ENCODE measurements around the gene HDAC4. TPM values are rescaled to one million over a fixed set of nuclear protein-coding genes. Genes with fewer than 3 reads are reported as not detected.

Gene HDAC4
- total RNA-seq, 2 donors from 2014 or later, result 49.8 to 71.7 TPM

DNA sequence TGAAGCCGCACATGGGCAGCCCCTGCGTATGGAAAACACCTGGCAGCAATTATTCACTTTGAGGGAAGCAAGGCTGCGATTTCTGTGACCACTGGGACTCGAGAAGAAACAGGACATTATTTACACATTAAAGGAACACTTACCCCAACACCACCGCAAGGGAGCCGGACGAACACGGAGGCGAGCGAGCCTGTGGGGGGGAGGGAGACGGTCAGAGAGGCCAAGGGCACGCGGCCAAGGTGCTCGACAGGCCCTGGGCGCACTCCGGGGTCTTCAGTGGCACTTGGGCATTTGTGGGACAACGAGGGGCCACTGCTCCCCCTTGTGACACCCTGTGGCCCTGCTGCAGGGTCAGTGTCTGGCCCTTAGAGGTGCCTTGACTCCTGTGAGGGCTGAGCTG is 306.0 kb downstream of the HDAC4 start:
- no peaks in the 10 kb centered on the region for H3K36me3 Mint-ChIP-seq (ENCODE audit: insufficient read depth in 2 of 2)
- no peak overlapping the region for H3K4me3 Mint-ChIP-seq
- H3K9me3 Mint-ChIP-seq, result no peaks in the 10 kb centered on the region
- H3K27ac Mint-ChIP-seq, result no peak overlapping the region
- DNase-seq, result no peak
- no peaks in the 10 kb centered on the region for H3K27me3 Mint-ChIP-seq (ENCODE audit: low read depth)
- no peaks in the 10 kb centered on the region for H3K4me1 Mint-ChIP-seq (ENCODE audit: low read depth)
- no peak for ATAC-seq (replicated peaks in 1 of 2)

DNA sequence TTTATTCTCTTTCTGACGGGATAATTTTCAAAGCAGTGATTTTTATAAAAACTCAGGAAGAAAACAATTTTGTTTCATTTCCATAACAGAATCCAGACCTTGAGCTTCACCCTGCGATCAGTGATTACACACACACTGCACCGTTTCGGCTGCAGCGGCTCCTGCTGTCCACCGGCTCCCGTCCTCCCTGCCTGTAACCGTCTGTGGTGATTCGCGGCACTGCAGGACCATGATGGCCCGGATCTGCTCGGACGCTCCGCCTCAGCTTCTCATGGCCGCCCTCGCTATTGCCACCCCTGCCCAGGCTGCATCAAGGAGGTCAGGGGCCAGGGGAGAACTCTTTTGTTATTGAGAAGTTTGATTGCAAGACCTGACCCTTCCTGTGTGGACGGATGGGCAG is 306.9 kb downstream of the HDAC4 start:
- no peak overlapping the region for H3K27ac Mint-ChIP-seq
- H3K27me3 Mint-ChIP-seq (ENCODE audit: low read depth), result no peaks in the 10 kb centered on the region
- ATAC-seq (replicated peaks in 1 of 2) (no peak), DNase-seq (no peak)
- no peaks in the 10 kb centered on the region for H3K9me3 Mint-ChIP-seq
- H3K4me3 Mint-ChIP-seq, result no peak overlapping the region
- no peaks in the 10 kb centered on the region for H3K36me3 Mint-ChIP-seq (ENCODE audit: insufficient read depth in 2 of 2)
- H3K4me1 Mint-ChIP-seq (ENCODE audit: low read depth), result no peaks in the 10 kb centered on the region

DNA sequence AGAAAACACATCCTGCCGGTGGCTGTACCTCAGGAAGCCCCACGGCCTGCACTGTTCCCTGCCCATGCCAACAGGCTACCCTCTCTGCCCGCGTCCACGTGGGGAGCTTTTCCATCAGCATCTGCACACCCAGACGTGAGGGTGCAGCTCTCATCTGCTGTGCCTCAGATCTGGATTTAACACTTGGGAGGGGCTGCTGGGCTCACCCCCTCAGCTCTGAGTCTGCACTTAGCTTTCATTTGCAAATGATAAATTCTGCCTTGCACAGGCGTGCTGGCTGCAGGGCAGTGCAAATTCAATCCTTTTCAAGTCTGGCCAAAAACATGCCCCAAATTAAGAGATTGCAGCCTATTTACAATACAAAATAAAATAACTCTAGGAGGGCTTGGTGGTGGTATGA is 307.3 kb downstream of the HDAC4 start:
- no peak for ATAC-seq (replicated peaks in 1 of 2)
- Mint-ChIP-seq H3K36me3 (ENCODE audit: insufficient read depth in 2 of 2) (peaks cover 0 to 1% of the 10 kb centered on the region in 2 donors), H3K27ac (no peak overlapping the region), H3K4me3 (no peak overlapping the region), H3K4me1 (ENCODE audit: low read depth) (no peaks in the 10 kb centered on the region), H3K27me3 (ENCODE audit: low read depth) (no peaks in the 10 kb centered on the region), H3K9me3 (no peaks in the 10 kb centered on the region)
- DNase-seq, result no peak

DNA sequence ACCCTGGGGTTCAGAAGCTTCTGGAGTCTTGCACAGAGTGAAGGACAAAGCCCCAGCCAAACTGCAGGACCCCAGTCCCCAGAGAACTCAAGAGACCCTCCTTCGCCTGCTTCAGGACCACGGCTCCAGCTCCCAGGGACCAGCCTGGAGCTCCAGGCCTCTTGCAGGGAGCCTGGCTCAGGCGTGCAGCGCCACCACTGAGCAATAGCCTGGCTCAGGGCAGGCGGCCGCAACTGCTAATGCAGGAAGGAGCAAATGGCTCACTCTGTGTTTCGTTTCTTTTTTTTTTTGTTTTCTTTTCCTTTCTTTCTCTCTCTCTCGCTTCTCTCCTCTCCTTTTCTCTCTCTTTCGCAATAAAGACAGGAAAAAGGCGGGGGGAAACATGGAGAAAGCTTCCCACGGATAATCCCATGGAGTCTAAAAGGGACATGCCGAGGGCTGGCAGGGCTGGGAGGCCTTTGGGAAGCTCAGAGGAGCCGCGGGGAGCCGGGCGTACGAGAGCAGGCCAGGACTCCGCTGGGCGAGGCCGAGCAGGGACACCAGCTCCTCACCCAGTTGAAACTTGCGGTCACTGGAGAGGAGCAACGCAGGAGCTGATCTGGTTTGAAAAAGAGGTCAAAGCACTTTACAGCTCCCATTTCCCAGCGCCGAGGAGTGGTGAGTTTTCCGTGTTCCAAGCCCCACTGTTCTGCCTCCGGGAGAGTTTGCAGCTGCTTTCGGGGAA is 308.1 kb downstream of the HDAC4 start:
- H3K4me1 Mint-ChIP-seq (ENCODE audit: low read depth), result no peaks in the 10 kb centered on the region
- no peak overlapping the region for H3K4me3 Mint-ChIP-seq
- H3K27me3 Mint-ChIP-seq (ENCODE audit: low read depth), result no peaks in the 10 kb centered on the region
- H3K27ac Mint-ChIP-seq, result no peak overlapping the region
- ATAC-seq (replicated peaks in 1 of 2) (no peak), DNase-seq (no peak)
- H3K9me3 Mint-ChIP-seq, result no peaks in the 10 kb centered on the region
- H3K36me3 Mint-ChIP-seq (ENCODE audit: insufficient read depth in 2 of 2), result peaks cover 0 to 1% of the 10 kb centered on the region in 2 donors

DNA sequence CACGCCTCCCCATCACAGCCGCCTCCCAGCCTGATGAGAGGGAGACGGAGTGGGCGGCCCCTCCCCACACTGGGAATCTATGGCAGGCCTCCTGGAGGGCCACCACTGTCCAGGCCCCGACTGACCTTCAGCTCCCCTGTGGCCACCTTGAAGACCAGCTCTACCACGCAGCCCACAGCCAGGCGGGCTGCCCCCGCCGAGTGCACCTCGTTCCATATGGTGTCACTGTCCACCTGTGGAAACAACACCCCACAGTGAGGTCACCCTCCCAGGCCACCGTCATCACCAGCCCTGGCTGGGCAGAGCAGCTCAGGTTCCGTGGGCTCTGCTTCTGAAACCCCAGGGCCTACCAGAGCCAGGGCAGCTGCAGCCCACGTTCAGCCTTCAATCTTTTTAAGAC is 310.9 kb downstream of the HDAC4 start:
- no peak overlapping the region for H3K4me3 Mint-ChIP-seq
- ATAC-seq (replicated peaks in 1 of 2) (no peak), DNase-seq (no peak)
- H3K27me3 Mint-ChIP-seq (ENCODE audit: low read depth), result no peaks in the 10 kb centered on the region
- no peak overlapping the region for H3K27ac Mint-ChIP-seq
- H3K9me3 Mint-ChIP-seq, result no peaks in the 10 kb centered on the region
- peaks cover 0 to 1% of the 10 kb centered on the region in 2 donors for H3K36me3 Mint-ChIP-seq (ENCODE audit: insufficient read depth in 2 of 2)
- H3K4me1 Mint-ChIP-seq (ENCODE audit: low read depth), result no peaks in the 10 kb centered on the region

DNA sequence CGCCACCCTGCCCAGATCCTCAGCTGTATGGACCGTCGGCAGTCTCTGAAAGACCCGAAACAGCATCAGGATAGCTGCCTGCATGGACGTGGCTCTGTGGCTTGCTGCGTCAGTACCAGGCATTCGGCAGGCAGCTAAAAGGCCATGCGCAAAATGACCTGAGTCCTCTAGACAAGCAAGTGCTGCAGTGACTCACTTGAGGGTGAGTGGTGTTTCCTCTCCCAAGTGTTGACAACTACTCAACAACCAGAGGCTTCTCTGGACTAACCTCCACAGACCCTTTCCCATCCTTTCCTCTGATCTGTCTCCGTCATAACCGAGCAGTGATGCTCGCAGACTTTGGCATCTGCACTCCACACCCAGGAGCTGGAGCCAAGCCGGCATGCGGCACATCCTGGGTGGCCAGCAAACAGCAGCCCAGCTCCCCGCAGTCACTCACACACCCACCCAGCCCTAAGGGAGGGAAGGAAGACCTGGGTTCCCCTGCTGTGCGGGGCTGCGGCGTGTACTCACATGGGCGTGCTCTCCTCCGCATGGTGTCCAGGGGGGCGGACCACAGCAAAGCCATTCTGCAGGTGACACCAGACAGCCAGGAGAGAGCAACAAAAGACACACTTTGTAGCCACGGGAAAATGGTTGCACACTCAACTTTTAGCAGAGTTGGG is 313.6 kb downstream of the HDAC4 start:
- Mint-ChIP-seq H3K36me3 (ENCODE audit: insufficient read depth in 2 of 2) (peaks cover 1 to 5% of the 10 kb centered on the region in 2 donors), H3K27ac (no peak overlapping the region), H3K4me3 (no peak overlapping the region)

DNA sequence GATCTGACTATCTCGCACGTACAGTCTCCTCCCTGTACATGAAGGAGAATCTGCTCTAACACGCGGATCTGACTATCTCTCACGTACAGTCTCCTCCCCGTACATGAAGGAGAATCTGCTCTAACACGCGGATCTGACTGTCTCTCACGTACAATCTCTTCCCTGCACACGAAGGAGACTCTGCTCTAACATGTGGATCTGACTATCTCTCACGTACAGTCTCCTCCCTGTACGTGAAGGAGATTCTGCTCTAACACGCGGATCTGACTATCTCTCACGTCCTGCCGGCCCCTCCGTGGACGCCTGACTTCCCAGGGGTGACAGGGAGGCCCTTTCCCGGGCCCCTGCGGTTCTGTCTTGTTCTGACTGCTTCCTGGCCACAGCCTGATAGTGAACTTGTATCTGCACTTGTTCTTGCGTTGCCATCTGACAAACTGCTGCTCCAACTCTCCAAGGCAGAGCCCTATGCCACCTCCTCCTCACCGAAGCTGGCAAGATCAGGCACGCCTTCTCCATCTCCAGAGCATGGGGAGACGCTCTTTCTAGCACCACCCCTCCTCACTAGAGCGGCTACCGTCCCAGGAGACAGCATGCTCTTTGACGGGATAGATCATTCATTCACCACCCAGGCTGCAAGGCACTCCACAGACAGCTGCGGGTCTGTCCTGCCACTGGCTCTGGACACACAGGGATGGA is 314.3 kb downstream of the HDAC4 start:
- no peak for DNase-seq
- no peak overlapping the region for H3K4me3 Mint-ChIP-seq
- H3K27ac Mint-ChIP-seq, result no peak overlapping the region
- no peak for ATAC-seq (replicated peaks in 1 of 2)
- H3K36me3 Mint-ChIP-seq (ENCODE audit: insufficient read depth in 2 of 2), result peaks cover 1 to 5% of the 10 kb centered on the region in 2 donors
- H3K27me3 Mint-ChIP-seq (ENCODE audit: low read depth), result no peaks in the 10 kb centered on the region
- no peaks in the 10 kb centered on the region for H3K9me3 Mint-ChIP-seq
- H3K4me1 Mint-ChIP-seq (ENCODE audit: low read depth), result no peaks in the 10 kb centered on the region

More for the DNA sequence above, 313.6 kb downstream of the HDAC4 start:
- no peaks in the 10 kb centered on the region for H3K4me1 Mint-ChIP-seq (ENCODE audit: low read depth)
- no peak for DNase-seq
- H3K27me3 Mint-ChIP-seq (ENCODE audit: low read depth), result no peaks in the 10 kb centered on the region
- H3K9me3 Mint-ChIP-seq, result no peaks in the 10 kb centered on the region
- no peak for ATAC-seq (replicated peaks in 1 of 2)

DNA sequence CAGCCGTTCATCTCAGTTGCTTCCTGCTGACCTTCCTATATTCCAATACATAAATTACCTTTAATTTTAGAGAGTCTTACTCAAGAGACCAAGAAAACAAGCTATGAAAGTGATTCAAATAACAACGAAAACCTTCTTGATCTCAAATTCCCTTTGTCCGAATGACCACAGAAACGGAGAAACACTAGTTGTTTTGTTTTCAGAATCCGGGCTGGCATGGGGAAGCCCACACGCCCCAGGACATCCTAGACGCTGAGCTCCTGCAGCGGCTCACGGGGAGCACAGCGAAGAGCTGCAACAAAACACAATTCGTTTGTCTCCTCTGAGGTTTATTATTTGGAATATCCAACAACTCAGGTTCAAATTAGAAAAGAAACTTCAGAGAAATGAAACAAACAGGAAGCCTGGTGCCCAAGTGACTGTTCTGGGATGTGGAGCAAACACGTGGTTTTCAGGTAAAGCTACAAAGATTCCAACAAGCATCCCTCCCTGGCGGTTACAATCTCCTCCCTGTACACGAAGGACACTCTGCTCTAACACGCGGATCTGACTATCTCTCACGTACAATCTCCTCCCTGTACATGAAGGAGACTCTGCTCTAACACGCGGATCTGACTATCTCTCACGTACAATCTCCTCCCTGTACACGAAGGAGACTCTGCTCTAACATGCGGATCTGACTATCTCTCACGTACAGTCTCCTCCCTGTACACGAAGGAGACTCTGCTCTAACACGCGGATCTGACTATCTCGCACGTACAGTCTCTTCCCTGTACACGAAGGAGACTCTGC is 315.4 kb downstream of the HDAC4 start:
- no peak overlapping the region for H3K4me3 Mint-ChIP-seq
- H3K4me1 Mint-ChIP-seq (ENCODE audit: low read depth), result no peaks in the 10 kb centered on the region
- peaks cover 1 to 6% of the 10 kb centered on the region in 2 donors for H3K36me3 Mint-ChIP-seq (ENCODE audit: insufficient read depth in 2 of 2)
- no peak for ATAC-seq (replicated peaks in 1 of 2)
- no peaks in the 10 kb centered on the region for H3K27me3 Mint-ChIP-seq (ENCODE audit: low read depth)
- no peaks in the 10 kb centered on the region for H3K9me3 Mint-ChIP-seq
- H3K27ac Mint-ChIP-seq, result peak overlapping the region; percentile 27
- DNase-seq, result no peak

DNA sequence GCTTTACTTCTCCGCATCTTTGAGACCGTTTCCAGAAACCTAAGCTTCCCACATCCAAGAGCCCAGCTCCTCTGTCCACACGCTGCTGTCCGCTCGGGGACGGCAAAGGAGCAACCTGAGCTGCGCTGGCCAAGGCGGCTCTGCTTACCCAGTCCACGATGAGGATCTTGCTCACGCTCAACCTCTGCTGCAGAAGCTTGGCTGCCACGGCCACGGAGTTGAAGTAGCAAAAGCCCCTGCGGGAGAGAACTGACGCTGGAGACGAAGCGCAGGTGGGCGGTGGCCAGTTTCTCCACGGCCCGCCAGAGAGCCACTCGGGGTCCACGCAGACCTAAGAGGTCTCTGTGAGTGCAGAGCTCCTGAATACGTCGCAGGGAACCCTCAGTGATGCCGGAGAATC is 316.8 kb downstream of the HDAC4 start:
- H3K4me3 Mint-ChIP-seq, result no peak overlapping the region
- no peaks in the 10 kb centered on the region for H3K9me3 Mint-ChIP-seq
- no peak for DNase-seq
- no peak for ATAC-seq (replicated peaks in 1 of 2)
- H3K27me3 Mint-ChIP-seq (ENCODE audit: low read depth), result no peaks in the 10 kb centered on the region
- no peak overlapping the region for H3K27ac Mint-ChIP-seq
- H3K36me3 Mint-ChIP-seq (ENCODE audit: insufficient read depth in 2 of 2), result peaks cover 1 to 9% of the 10 kb centered on the region in 2 donors
- H3K4me1 Mint-ChIP-seq (ENCODE audit: low read depth), result no peaks in the 10 kb centered on the region

DNA sequence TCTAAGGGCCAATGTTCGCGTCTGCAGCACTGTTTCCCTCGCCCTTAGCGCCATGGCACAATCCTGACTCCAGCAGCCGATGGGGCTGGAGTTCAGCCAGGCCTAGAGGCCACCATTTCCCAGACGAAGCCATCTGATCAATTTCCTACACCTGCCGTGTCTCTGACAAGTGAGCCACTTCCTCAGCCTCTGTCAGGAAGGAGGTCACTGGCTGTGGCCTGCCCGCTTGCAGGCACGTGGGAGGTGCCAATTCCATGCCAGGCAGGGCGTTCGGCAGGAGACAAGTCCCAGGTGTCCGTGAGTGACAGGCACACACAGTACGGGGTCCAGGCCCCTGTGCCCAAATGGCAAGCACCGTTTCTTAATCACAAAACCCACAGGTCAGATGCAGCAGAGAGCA is 318.4 kb downstream of the HDAC4 start:
- H3K4me1 Mint-ChIP-seq (ENCODE audit: low read depth), result no peaks in the 10 kb centered on the region

DNA sequence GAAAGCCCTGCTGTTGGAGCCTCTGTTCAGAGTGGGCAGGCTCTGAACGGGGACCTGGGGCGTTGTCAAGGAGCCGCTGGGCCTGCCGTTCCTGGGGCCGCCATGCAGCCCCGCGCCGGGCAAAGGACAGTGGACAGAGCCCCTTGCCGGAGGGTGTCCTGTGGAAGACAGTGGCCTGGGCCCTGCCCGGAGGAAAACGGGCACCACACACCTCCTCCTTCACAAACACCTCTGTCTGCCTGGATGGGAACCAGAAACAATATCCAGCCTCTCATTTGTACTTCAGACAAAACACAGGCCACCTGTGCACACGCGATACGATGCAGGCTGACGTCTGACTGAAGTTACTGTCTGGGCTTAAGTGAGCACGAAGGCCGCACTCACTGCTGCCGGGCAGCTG is 319.2 kb downstream of the HDAC4 start:
- H3K4me3 Mint-ChIP-seq, result no peak overlapping the region
- no peak overlapping the region for H3K27ac Mint-ChIP-seq
- H3K4me1 Mint-ChIP-seq (ENCODE audit: low read depth), result no peaks in the 10 kb centered on the region
- no peak for DNase-seq
- no peaks in the 10 kb centered on the region for H3K9me3 Mint-ChIP-seq
- H3K36me3 Mint-ChIP-seq (ENCODE audit: insufficient read depth in 2 of 2), result peaks cover 0 to 9% of the 10 kb centered on the region in 2 donors
- ATAC-seq (replicated peaks in 1 of 2), result no peak
- no peaks in the 10 kb centered on the region for H3K27me3 Mint-ChIP-seq (ENCODE audit: low read depth)

More for the DNA sequence above, 318.4 kb downstream of the HDAC4 start:
- DNase-seq (no peak), ATAC-seq (replicated peaks in 1 of 2) (no peak)
- H3K4me3 Mint-ChIP-seq, result no peak overlapping the region
- H3K9me3 Mint-ChIP-seq, result no peaks in the 10 kb centered on the region
- H3K27ac Mint-ChIP-seq, result no peak overlapping the region
- peaks cover 0 to 9% of the 10 kb centered on the region in 2 donors for H3K36me3 Mint-ChIP-seq (ENCODE audit: insufficient read depth in 2 of 2)
- no peaks in the 10 kb centered on the region for H3K27me3 Mint-ChIP-seq (ENCODE audit: low read depth)

DNA sequence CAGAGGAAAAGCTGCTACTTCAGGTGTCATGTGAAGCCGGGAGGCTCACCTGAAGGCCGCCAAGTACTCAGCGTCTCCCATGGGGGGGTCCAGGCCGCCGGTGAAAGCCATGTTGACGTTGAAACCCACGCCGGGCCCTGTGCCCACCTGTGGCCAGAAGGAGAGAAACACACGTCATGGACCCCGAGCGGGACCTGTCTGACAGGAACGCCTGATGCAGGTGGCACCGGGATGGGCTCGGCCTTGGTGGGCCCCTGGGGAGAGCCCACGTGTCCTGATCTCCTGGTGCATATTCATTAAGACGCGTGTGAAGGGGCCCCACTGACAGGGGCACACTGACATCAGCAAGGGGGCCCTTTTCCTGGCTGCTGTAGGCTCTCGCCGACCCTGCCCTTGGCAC is 319.8 kb downstream of the HDAC4 start:
- Mint-ChIP-seq H3K36me3 (ENCODE audit: insufficient read depth in 2 of 2) (peaks cover 0 to 9% of the 10 kb centered on the region in 2 donors), H3K4me1 (ENCODE audit: low read depth) (no peaks in the 10 kb centered on the region), H3K9me3 (no peaks in the 10 kb centered on the region), H3K27ac (no peak overlapping the region), H3K27me3 (ENCODE audit: low read depth) (no peaks in the 10 kb centered on the region), H3K4me3 (no peak overlapping the region)
- DNase-seq (no peak), ATAC-seq (replicated peaks in 1 of 2) (no peak)

All from activated T-cell treated with anti-CD3 and anti-CD28 coated beads, Interleukin-2, amount 50 U/mL, for 72 hours (primary cell).